Endothelial cell of umbilical vein (primary cell): ENCODE data around the gene KIF3B. TPM values are rescaled to one million over a fixed set of nuclear protein-coding genes. Genes with fewer than 3 reads are reported as not detected.

Experiments
- BruUV-seq: library from RNA; stranded (reverse); fragments of 400-500 nt; replicated peaks from 2 replicates; lab custom pipeline; 2021; lab: Mats Ljungman, UMichigan
- CTCF ChIA-PET: fragments of 300-600, 350-600 bp; sonication (Branson Sonifier 250); formaldehyde crosslinking; loops from one replicate; lab custom pipeline; 2021; ENCODE audit warnings: antibody characterized with exemption, inconsistent platforms; lab: Charles Lee
- POLR2A ChIA-PET: fragments of 300-600, 350-600 bp; sonication (Branson Sonifier 250); formaldehyde crosslinking; loops from one replicate; lab custom pipeline; 2021; ENCODE audit warnings: antibody characterized with exemption, inconsistent platforms; lab: Charles Lee
- DNase-seq: peaks from one replicate; pipeline ENCODE4 v3.0.0-alpha.2; 2011; ENCODE audit warnings: low read depth, low spot score
- FAIRE-seq: peaks from 2 replicates; lab custom pipeline; 2011; peaks lifted over from hg19 to GRCh38; lab: Jason Lieb, UNC
- H2AFZ ChIP-seq: 2 replicates; pipeline ENCODE4 v1.6.0; 2012; ENCODE audit warnings: low read depth, low read length, control low read depth, inconsistent platforms
- H3K27ac ChIP-seq: 2 replicates; pipeline ENCODE4 v1.5.1; 2011; ENCODE audit warnings: low read depth, mild to moderate bottlenecking, control low read depth, low read length, moderate library complexity; ENCODE audit not compliant: insufficient read depth
- H3K27me3 ChIP-seq, 2 experiments: 2 replicates each; pipeline versions ENCODE4 v1.6.0 to v1.6.1; 2011; ENCODE audit warnings: low read length in 2 of 2, mixed read lengths in 1 of 2; ENCODE audit not compliant: control insufficient read depth in 2 of 2, insufficient read depth in 2 of 2
- H3K36me3 ChIP-seq, 2 experiments: 2 replicates in 1 of 2; 3 replicates in 1 of 2; pipeline ENCODE4 v1.5.1; 2011; ENCODE audit warnings: low read length in 2 of 2, mild to moderate bottlenecking in 1 of 2, moderate library complexity in 1 of 2; ENCODE audit not compliant: control insufficient read depth in 2 of 2, insufficient read depth in 2 of 2; ENCODE audit errors: extremely low read depth in 1 of 2
- H3K4me1 ChIP-seq: 3 replicates; pipeline ENCODE4 v1.5.1; 2011; ENCODE audit warnings: mild to moderate bottlenecking, low read length; ENCODE audit not compliant: control insufficient read depth, insufficient read depth; ENCODE audit errors: extremely low read depth
- H3K4me2 ChIP-seq: 2 replicates; pipeline ENCODE4 v1.6.1; 2011; ENCODE audit warnings: low read length, control low read depth, mixed read lengths; ENCODE audit not compliant: insufficient read depth
- H3K4me3 ChIP-seq, 3 experiments: fragments of 200-600 bp in 1 of 3; sonication (generic), shearing (Covaris generic) in 1 of 3; replicated peaks in 1 of 3; 2 replicates each; pipeline ENCODE4 v1.5.1; 2011 to 2016; ENCODE audit warnings: control low read depth in 3 of 3, low read length in 3 of 3, mild to moderate bottlenecking in 2 of 3, inconsistent platforms in 1 of 3, low read depth in 1 of 3, moderate library complexity in 1 of 3; ENCODE audit not compliant: insufficient read depth in 1 of 3
- H3K79me2 ChIP-seq: 2 replicates; pipeline ENCODE4 v1.6.0; 2012; ENCODE audit warnings: low read length, inconsistent platforms; ENCODE audit not compliant: control insufficient read depth, insufficient read depth
- H3K9ac ChIP-seq: replicated peaks from 2 replicates; pipeline ENCODE3; 2011; ENCODE audit warnings: low read length, control low read depth; ENCODE audit not compliant: insufficient read depth; ENCODE audit errors: extremely low read depth
- H3K9me1 ChIP-seq: replicated peaks from 3 replicates; pipeline ENCODE4 v1.6.0; 2011; ENCODE audit warnings: mild to moderate bottlenecking, low read length; ENCODE audit not compliant: control insufficient read depth, insufficient read depth; ENCODE audit errors: extremely low read depth
- H3K9me3 ChIP-seq: replicated peaks from 2 replicates; pipeline ENCODE4 v1.5.1; 2012; ENCODE audit warnings: low read length, inconsistent platforms; ENCODE audit not compliant: control insufficient read depth, insufficient read depth
- H4K20me1 ChIP-seq: replicated peaks from 2 replicates; pipeline ENCODE3; 2011; ENCODE audit warnings: mild to moderate bottlenecking, low read length; ENCODE audit not compliant: control insufficient read depth, insufficient read depth; ENCODE audit errors: extremely low read depth
- EZH2 ChIP-seq: IDR thresholded peaks from 2 replicates; pipeline ENCODE4 v1.6.1; 2012; ENCODE audit warnings: borderline replicate concordance, low read depth, mild to moderate bottlenecking, moderate library complexity, low read length, inconsistent platforms; ENCODE audit not compliant: severe bottlenecking
- FOS ChIP-seq: IDR thresholded peaks from 2 replicates; pipeline ENCODE4 v1.6.1; 2011; ENCODE audit warnings: mild to moderate bottlenecking, low read length, moderate library complexity, borderline replicate concordance; ENCODE audit not compliant: insufficient read depth
- GATA2 ChIP-seq: IDR thresholded peaks from 2 replicates; pipeline ENCODE4 v1.7.0; 2011; ENCODE audit warnings: low read depth, mild to moderate bottlenecking, moderate library complexity, mixed read lengths, low read length; ENCODE audit not compliant: insufficient read length, insufficient read depth
- JUN ChIP-seq: IDR thresholded peaks from 2 replicates; pipeline ENCODE4 v1.6.1; 2011; ENCODE audit warnings: borderline replicate concordance, low read depth; ENCODE audit not compliant: insufficient read length, insufficient read depth
- MYC ChIP-seq: IDR thresholded peaks from one replicate; pipeline ENCODE4 v1.6.1; 2011; ENCODE audit warnings: mild to moderate bottlenecking, low read depth, low read length
- POLR2A ChIP-seq: IDR thresholded peaks from 2 replicates; pipeline ENCODE4 v1.6.1; 2012; ENCODE audit warnings: low read depth, mild to moderate bottlenecking, control low read depth, low read length
- POLR2AphosphoS5 ChIP-seq: IDR thresholded peaks from 2 replicates; pipeline ENCODE4 v1.6.1; 2012; ENCODE audit warnings: low read depth, mild to moderate bottlenecking, control low read depth, low read length, moderate library complexity; ENCODE audit not compliant: insufficient read depth
- dilution Hi-C: fragments of 300-500 bp; cut with MboI; formaldehyde crosslinking; loops from one replicate; pipeline ENCODE4 v1.15.0; 2019; ENCODE audit warnings: low sequenced_read_pairs; ENCODE audit not compliant: extremely low pct_ligation_motif_present
- intact Hi-C: fragments of 100-400 bp; cut with micrococcal nuclease; formaldehyde crosslinking; loops from one replicate; pipeline ENCODE4 v1.10.0; 2022
- polyA plus RNA-seq, 4 experiments: library from polyadenylated mRNA; depleted of rRNA in 3 of 4; stranded (reverse) in 3 of 4; unstranded in 1 of 4; fragments of >200 nt; gene quantifications; 2 replicates each; pipeline versions ENCODE4 v1.2.1 to v1.2.3, GENCODE V29; 2011 to 2012; ENCODE audit warnings: missing spikeins in 1 of 4
- total RNA-seq: library from RNA; stranded (reverse); gene quantifications from 2 replicates; pipeline ENCODE4 v1.2.3, GENCODE V29; 2021
- TF ChIP-seq, protein P1 (sequence below): IDR thresholded peaks from 2 replicates; pipeline ENCODE4 v1.6.1; 2011; ENCODE audit not compliant: insufficient read depth, insufficient read length
- TF ChIP-seq, protein P2 (sequence below), 2 donors: IDR thresholded peaks; 1 replicate in 1 of 2; 2 replicates in 1 of 2; pipeline ENCODE4 v1.5.1; 2011; ENCODE audit warnings: low read length in 2 of 2, mild to moderate bottlenecking in 2 of 2, moderate library complexity in 2 of 2, control low read depth in 1 of 2, inconsistent platforms in 1 of 2, low read depth in 1 of 2; ENCODE audit not compliant: insufficient read depth in 1 of 2; ENCODE audit errors: extremely low read depth in 1 of 2

Gene KIF3B
- total and polyA plus RNA-seq, 2 donors (not counting 3 experiments of a cell fraction or from before 2014, with no cell fraction given), result 14.5 to 25.1 TPM

DNA sequence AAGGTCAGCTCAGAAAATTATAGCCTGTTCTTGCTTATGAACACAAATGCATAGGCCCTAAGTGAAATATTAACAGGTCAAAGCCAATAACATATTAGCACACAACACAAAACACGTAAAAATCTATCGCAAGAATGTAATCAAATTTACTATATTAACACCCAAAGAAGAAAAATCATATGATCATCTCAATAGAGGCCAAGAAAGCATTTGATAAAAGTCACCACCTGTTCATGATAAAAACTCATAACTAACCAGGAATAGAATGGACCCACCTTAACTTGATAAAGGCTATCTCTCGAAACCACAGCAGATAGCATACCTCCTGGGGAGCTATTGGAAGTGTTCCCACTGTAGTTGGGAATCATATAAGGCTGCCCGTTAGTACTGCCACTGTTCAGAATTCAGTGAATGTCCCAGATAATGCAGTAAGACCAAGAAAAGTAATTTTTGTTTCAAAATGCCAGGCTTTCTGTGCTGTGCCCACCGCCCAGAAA, 48.2 kb upstream of the KIF3B start:
- no peaks in the 10 kb centered on the region for H3K27me3 ChIP-seq
- dilution Hi-C loops (no loop called here), intact Hi-C loops (no loop called here)
- ChIA-PET POLR2A (no interaction called here), CTCF (no interaction called here)
- no peaks in the 10 kb centered on the region for H4K20me1 ChIP-seq
- no peak overlapping the region for H3K9ac ChIP-seq
- H3K79me2 ChIP-seq, result no peaks in the 10 kb centered on the region
- H3K27ac ChIP-seq, result no peak overlapping the region
- BruUV-seq, result no TSS peak
- TF ChIP-seq POLR2AphosphoS5 (no peak), JUN (no peak), FOS (no peak), MYC (no peak), EZH2 (no peak), POLR2A (no peak), GATA2 (no peak)
- TF ChIP-seq, protein P1, sequence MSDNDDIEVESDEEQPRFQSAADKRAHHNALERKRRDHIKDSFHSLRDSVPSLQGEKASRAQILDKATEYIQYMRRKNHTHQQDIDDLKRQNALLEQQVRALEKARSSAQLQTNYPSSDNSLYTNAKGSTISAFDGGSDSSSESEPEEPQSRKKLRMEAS, result no peak
- TF ChIP-seq, protein P2, sequence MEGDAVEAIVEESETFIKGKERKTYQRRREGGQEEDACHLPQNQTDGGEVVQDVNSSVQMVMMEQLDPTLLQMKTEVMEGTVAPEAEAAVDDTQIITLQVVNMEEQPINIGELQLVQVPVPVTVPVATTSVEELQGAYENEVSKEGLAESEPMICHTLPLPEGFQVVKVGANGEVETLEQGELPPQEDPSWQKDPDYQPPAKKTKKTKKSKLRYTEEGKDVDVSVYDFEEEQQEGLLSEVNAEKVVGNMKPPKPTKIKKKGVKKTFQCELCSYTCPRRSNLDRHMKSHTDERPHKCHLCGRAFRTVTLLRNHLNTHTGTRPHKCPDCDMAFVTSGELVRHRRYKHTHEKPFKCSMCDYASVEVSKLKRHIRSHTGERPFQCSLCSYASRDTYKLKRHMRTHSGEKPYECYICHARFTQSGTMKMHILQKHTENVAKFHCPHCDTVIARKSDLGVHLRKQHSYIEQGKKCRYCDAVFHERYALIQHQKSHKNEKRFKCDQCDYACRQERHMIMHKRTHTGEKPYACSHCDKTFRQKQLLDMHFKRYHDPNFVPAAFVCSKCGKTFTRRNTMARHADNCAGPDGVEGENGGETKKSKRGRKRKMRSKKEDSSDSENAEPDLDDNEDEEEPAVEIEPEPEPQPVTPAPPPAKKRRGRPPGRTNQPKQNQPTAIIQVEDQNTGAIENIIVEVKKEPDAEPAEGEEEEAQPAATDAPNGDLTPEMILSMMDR (IDR thresholded peaks at IDR 0.05; ENCODE audit: extremely low read depth in 1 of 2, insufficient read depth in 1 of 2, low read depth in 1 of 2, low read length in 2 of 2), result no peak
- no peaks in the 10 kb centered on the region for H3K4me1 ChIP-seq
- H3K9me1 ChIP-seq, result no peaks in the 10 kb centered on the region
- H3K4me2 ChIP-seq, result no peak overlapping the region
- no peak for FAIRE-seq
- no peak overlapping the region for H3K4me3 ChIP-seq
- H3K36me3 ChIP-seq, result peaks cover 6 to 34% of the 10 kb centered on the region in 2 experiments
- no peak for DNase-seq
- no peak overlapping the region for H2AFZ ChIP-seq
- no peaks in the 10 kb centered on the region for H3K9me3 ChIP-seq
